K562 (cell line): ENCODE results near the gene IMPG1. TPM values are rescaled to one million over a fixed set of nuclear protein-coding genes. Genes with fewer than 3 reads are reported as not detected.

Source experiments
- ATAC-seq: fragments of 200-7000 bp; cut with Tn5 transposase; 3 replicates; pipeline ENCODE4 v1.9.1; 2020; ENCODE audit warnings: moderate library complexity
- BruUV-seq: library from RNA; stranded (reverse); fragments of 400-500 nt; replicated peaks from 2 replicates; lab custom pipeline; 2021; lab: Mats Ljungman, UMichigan
- CTCF ChIA-PET: fragments of 300-600 bp; formaldehyde crosslinking; extraction: SDS; loops from one replicate; lab custom pipeline; 2021; ENCODE audit warnings: low intra/inter-chr PET ratio; lab: Yijun Ruan, JAX
- POLR2A ChIA-PET: fragments of 300-600, 350-650 bp; sonication (Branson Sonifier 250); formaldehyde crosslinking; extraction: SDS; loops from one replicate; lab custom pipeline; 2021; ENCODE audit warnings: antibody characterized with exemption, inconsistent platforms; lab: Yijun Ruan, JAX
- DNase-seq, 4 experiments: peaks; one replicate each; pipeline versions ENCODE4 v3.0.0 to v3.0.0-alpha.2; 2011 to 2018; ENCODE audit warnings: low spot score in 3 of 4, mixed read lengths in 3 of 4; ENCODE audit errors: extremely low read depth in 1 of 4
- FAIRE-seq: peaks from 2 replicates; lab custom pipeline; 2011; peaks lifted over from hg19 to GRCh38; lab: Jason Lieb, UNC
- H2AFZ ChIP-seq: 2 replicates; pipeline ENCODE4 v1.6.0; 2011; ENCODE audit warnings: low read depth, low read length, control low read depth, inconsistent platforms
- H3K27ac ChIP-seq: fragments of 200-600 bp; 3 replicates; pipeline ENCODE4 v1.8.0; 2011; ENCODE audit warnings: low read depth, mild to moderate bottlenecking, control low read depth, inconsistent platforms, low read length, moderate library complexity, mixed read lengths; ENCODE audit errors: extremely low read depth
- H3K27me3 ChIP-seq, 2 experiments: fragments of 300-600 bp in 1 of 2; 2 replicates in 1 of 2; 3 replicates in 1 of 2; pipeline versions ENCODE4 v1.6.0 to v1.8.0; 2011; ENCODE audit warnings: inconsistent platforms in 2 of 2, low read length in 2 of 2, mild to moderate bottlenecking in 1 of 2, mixed read lengths in 1 of 2, moderate library complexity in 1 of 2; ENCODE audit not compliant: control insufficient read depth in 2 of 2, insufficient read depth in 2 of 2
- H3K36me3 ChIP-seq: fragments of 300-600 bp; 3 replicates; pipeline ENCODE4 v1.8.0; 2011; ENCODE audit warnings: mild to moderate bottlenecking, low read length, inconsistent platforms; ENCODE audit not compliant: control insufficient read depth, insufficient read depth
- H3K4me1 ChIP-seq, 2 experiments: fragments of 200-600 bp in 1 of 2; replicated peaks in 1 of 2; 2 replicates in 1 of 2; 3 replicates in 1 of 2; pipeline versions ENCODE4 v1.5.1 to v1.8.0; 2011; ENCODE audit warnings: inconsistent platforms in 2 of 2, low read length in 2 of 2, mild to moderate bottlenecking in 1 of 2, mixed read lengths in 1 of 2, moderate library complexity in 1 of 2; ENCODE audit not compliant: control insufficient read depth in 2 of 2, insufficient read depth in 2 of 2
- H3K4me2 ChIP-seq: 2 replicates; pipeline ENCODE4 v1.6.1; 2011; ENCODE audit warnings: low read length, control low read depth, inconsistent platforms, mixed read lengths; ENCODE audit not compliant: insufficient read depth
- H3K4me3 ChIP-seq: fragments of 200-600 bp; sonication (generic), shearing (Covaris generic); 2 replicates; pipeline ENCODE4 v1.5.1; 2016; ENCODE audit warnings: control low read depth, inconsistent platforms
- H3K79me2 ChIP-seq: fragments of 200-600 bp; 3 replicates; pipeline ENCODE4 v1.8.0; 2011; ENCODE audit warnings: low read length, inconsistent platforms; ENCODE audit not compliant: control insufficient read depth, insufficient read depth
- H3K9ac ChIP-seq, 2 experiments: 2 replicates each; pipeline versions ENCODE4 v1.6.0 to v1.6.1; 2011; ENCODE audit warnings: low read depth in 2 of 2, low read length in 2 of 2, control low read depth in 1 of 2, inconsistent platforms in 1 of 2, mild to moderate bottlenecking in 1 of 2, mixed read lengths in 1 of 2; ENCODE audit not compliant: insufficient read depth in 1 of 2
- H3K9me1 ChIP-seq: one replicate; pipeline ENCODE4 v1.6.0; 2011; ENCODE audit warnings: inconsistent platforms, mild to moderate bottlenecking, low read length, moderate library complexity; ENCODE audit not compliant: control insufficient read depth, insufficient read depth
- H3K9me3 ChIP-seq: replicated peaks from 2 replicates; pipeline ENCODE4 v1.5.1; 2011; ENCODE audit warnings: low read depth, low read length, inconsistent platforms; ENCODE audit not compliant: control insufficient read depth, insufficient read depth
- H4K20me1 ChIP-seq: replicated peaks from 2 replicates; pipeline ENCODE4 v1.6.1; 2011; ENCODE audit warnings: low read length, inconsistent platforms, mixed read lengths; ENCODE audit not compliant: control insufficient read depth, insufficient read depth
- ZNF764 ChIP-seq: fragments of 250-450 bp; sonication (Bioruptor Pico); IDR thresholded peaks from 2 replicates; pipeline ENCODE4 v1.4.0; 2020; ENCODE audit warnings: low read depth, mild to moderate bottlenecking, moderate library complexity
- WGBS: fragments of 100-300 bp; shearing (Covaris generic); methylation state at CpG from one replicate; pipeline ENCODE4 v1.1.6; 2016; ENCODE audit warnings: low coverage, mixed read lengths; ENCODE audit not compliant: insufficient coverage; ENCODE audit errors: missing lambda C conversion rate; 5-methylcytosine and 5-hydroxymethylcytosine counted together
- in situ Hi-C: fragments of 300-500 bp; cut with MboI; formaldehyde crosslinking; loops from 4 replicates; pipeline ENCODE4 v1.15.0; 2018; ENCODE audit warnings: inconsistent platforms, mixed read lengths
- intact Hi-C: fragments of 100-400 bp; cut with micrococcal nuclease; formaldehyde crosslinking; loops from 2 replicates; pipeline ENCODE4 v1.14.2; 2022
- polyA plus RNA-seq, 8 experiments: library from polyadenylated mRNA; depleted of rRNA in 4 of 8; stranded (reverse) in 5 of 8; unstranded in 3 of 8; fragments of >200 nt; fragmentation: Nextera tagmentation in 2 of 8; fragmentation: Illumina TruSeq in 1 of 8; extraction: Ambion mirVana in 2 of 8; extraction: Trizol in 1 of 8; gene quantifications; 2 replicates each; pipeline versions ENCODE4 v1.2.1 to v1.2.3, GENCODE V29; 2011 to 2014; ENCODE audit warnings: inconsistent platforms in 1 of 8, missing spikeins in 1 of 8
- total RNA-seq, 7 experiments: library from RNA; depleted of rRNA in 6 of 7; stranded (reverse); fragments of >200 nt in 6 of 7; fragmentation: Illumina TruSeq in 2 of 7; extraction: Trizol in 2 of 7; gene quantifications; 2 replicates each; pipeline versions ENCODE4 v1.2.1 to v1.2.3, GENCODE V29; 2011 to 2021; ENCODE audit warnings: low replicate concordance in 1 of 7
- TF ChIP-seq, protein P1 (sequence below): sonication (generic); formaldehyde crosslinking; IDR thresholded peaks from 2 replicates; pipeline ENCODE4 v1.8.1; 2023; ENCODE audit warnings: mild to moderate bottlenecking, missing genetic modification reagents
- TF ChIP-seq, protein P2 (sequence below), 3 experiments: IDR thresholded peaks in 2 of 3; conservative IDR thresholded peaks in 1 of 3; 2 replicates each; pipeline ENCODE4 v1.5.1; 2011 to 2012; ENCODE audit warnings: low read length in 3 of 3, mild to moderate bottlenecking in 3 of 3, control low read depth in 2 of 3, improper control_type of control experiment in 1 of 3, inconsistent platforms in 1 of 3, low read depth in 1 of 3, mixed read lengths in 1 of 3, moderate library complexity in 1 of 3; ENCODE audit not compliant: insufficient read depth in 2 of 3
- TF ChIP-seq, protein P3 (sequence below), 2 experiments: fragments of 450-650 bp; formaldehyde crosslinking in 1 of 2; IDR thresholded peaks; 2 replicates each; pipeline versions ENCODE4 v1.4.0 to v1.6.1; 2014 to 2020; ENCODE audit warnings: mild to moderate bottlenecking in 2 of 2, borderline replicate concordance in 1 of 2, low read depth in 1 of 2
- TF ChIP-seq, protein P4 (sequence below), 3 experiments: fragments of 200-800 bp in 1 of 3; sonication (Bioruptor generic) in 1 of 3; sonication (generic) in 1 of 3; formaldehyde crosslinking in 1 of 3; IDR thresholded peaks; 2 replicates each; pipeline versions ENCODE4 v1.6.1 to v1.8.0; 2016 to 2022; ENCODE audit warnings: mild to moderate bottlenecking in 2 of 3, missing compliant biosample characterization in 2 of 3, missing genetic modification characterization in 2 of 3, missing genetic modification reagents in 1 of 3

The IMPG1 gene
- total and polyA plus RNA-seq, 9 of the 15 experiments (the other 6 are each of a cell fraction or from before 2014, with no cell fraction given) = not detected

DNA sequence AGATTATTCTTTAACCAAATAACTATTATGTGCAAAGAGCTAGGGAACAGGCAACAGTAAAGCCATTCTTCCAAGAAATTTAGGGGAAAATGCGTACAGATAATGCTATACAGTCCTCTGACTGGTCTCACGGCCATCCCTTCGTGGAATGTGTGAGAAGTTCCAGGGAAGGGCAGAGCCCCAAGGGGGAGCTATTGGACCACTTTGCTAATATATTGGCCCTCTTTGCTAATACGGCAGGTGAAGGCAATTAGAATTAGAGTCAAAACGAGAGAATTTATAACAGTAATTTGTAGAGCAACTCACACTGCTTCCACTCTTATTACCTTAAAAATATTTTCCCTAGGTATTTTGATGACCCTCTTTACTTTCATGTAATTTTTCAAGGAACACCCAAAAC is 140.4 kb downstream of the IMPG1 start:
- no peak overlapping the region for H3K27ac ChIP-seq
- no peaks in the 10 kb centered on the region for H4K20me1 ChIP-seq
- H3K4me1 ChIP-seq = peaks cover 0 to 6% of the 10 kb centered on the region in 2 experiments; a peak in 2 of 5 replicates
- CTCF ChIA-PET = interaction anchor here (0.7 kb wide), 1 partner anchor 1525 kb away, joined by 3 read pairs; no protein-coding TSS in a partner anchor
- no peaks in the 10 kb centered on the region for H3K9me1 ChIP-seq
- in situ Hi-C loops = loop anchor here (25.0 kb wide), 1 partner anchor 1530 kb away; the partner anchor contains the start of gene HTR1B
- no peak overlapping the region for H2AFZ ChIP-seq
- FAIRE-seq (peak; percentile 26), DNase-seq (peak; percentile 13 to 54 (median 30)), ATAC-seq (peak; percentile 78)
- H3K9me3 ChIP-seq = no peaks in the 10 kb centered on the region
- H3K79me2 ChIP-seq = no peaks in the 10 kb centered on the region
- POLR2A ChIA-PET = no interaction called here
- 0% methylated on average over 5 of the region's 5 CpGs for WGBS
- H3K4me3 ChIP-seq = no peak overlapping the region
- BruUV-seq = no TSS peak
- no peaks in the 10 kb centered on the region for H3K27me3 ChIP-seq
- no peaks in the 10 kb centered on the region for H3K36me3 ChIP-seq
- intact Hi-C loops = loop anchor here (10.0 kb wide), 2 partner anchors 77 to 933 kb away; no protein-coding TSS in a partner anchor
- H3K4me2 ChIP-seq = no peak overlapping the region
- no peak overlapping the region for H3K9ac ChIP-seq
- TF ChIP-seq, protein P1, sequence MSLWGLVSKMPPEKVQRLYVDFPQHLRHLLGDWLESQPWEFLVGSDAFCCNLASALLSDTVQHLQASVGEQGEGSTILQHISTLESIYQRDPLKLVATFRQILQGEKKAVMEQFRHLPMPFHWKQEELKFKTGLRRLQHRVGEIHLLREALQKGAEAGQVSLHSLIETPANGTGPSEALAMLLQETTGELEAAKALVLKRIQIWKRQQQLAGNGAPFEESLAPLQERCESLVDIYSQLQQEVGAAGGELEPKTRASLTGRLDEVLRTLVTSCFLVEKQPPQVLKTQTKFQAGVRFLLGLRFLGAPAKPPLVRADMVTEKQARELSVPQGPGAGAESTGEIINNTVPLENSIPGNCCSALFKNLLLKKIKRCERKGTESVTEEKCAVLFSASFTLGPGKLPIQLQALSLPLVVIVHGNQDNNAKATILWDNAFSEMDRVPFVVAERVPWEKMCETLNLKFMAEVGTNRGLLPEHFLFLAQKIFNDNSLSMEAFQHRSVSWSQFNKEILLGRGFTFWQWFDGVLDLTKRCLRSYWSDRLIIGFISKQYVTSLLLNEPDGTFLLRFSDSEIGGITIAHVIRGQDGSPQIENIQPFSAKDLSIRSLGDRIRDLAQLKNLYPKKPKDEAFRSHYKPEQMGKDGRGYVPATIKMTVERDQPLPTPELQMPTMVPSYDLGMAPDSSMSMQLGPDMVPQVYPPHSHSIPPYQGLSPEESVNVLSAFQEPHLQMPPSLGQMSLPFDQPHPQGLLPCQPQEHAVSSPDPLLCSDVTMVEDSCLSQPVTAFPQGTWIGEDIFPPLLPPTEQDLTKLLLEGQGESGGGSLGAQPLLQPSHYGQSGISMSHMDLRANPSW = no peak
- TF ChIP-seq, protein P2, sequence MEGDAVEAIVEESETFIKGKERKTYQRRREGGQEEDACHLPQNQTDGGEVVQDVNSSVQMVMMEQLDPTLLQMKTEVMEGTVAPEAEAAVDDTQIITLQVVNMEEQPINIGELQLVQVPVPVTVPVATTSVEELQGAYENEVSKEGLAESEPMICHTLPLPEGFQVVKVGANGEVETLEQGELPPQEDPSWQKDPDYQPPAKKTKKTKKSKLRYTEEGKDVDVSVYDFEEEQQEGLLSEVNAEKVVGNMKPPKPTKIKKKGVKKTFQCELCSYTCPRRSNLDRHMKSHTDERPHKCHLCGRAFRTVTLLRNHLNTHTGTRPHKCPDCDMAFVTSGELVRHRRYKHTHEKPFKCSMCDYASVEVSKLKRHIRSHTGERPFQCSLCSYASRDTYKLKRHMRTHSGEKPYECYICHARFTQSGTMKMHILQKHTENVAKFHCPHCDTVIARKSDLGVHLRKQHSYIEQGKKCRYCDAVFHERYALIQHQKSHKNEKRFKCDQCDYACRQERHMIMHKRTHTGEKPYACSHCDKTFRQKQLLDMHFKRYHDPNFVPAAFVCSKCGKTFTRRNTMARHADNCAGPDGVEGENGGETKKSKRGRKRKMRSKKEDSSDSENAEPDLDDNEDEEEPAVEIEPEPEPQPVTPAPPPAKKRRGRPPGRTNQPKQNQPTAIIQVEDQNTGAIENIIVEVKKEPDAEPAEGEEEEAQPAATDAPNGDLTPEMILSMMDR (IDR thresholded peaks at IDR 0.05 in 2 of 3, conservative IDR thresholded peaks at IDR 0.05 in 1 of 3; ENCODE audit: insufficient read depth in 2 of 3, low read depth in 1 of 3, low read length in 3 of 3) = peak; percentile 46 to 68 (median 65); a peak in 5 of 6 replicates
- TF ChIP-seq, protein P3, sequence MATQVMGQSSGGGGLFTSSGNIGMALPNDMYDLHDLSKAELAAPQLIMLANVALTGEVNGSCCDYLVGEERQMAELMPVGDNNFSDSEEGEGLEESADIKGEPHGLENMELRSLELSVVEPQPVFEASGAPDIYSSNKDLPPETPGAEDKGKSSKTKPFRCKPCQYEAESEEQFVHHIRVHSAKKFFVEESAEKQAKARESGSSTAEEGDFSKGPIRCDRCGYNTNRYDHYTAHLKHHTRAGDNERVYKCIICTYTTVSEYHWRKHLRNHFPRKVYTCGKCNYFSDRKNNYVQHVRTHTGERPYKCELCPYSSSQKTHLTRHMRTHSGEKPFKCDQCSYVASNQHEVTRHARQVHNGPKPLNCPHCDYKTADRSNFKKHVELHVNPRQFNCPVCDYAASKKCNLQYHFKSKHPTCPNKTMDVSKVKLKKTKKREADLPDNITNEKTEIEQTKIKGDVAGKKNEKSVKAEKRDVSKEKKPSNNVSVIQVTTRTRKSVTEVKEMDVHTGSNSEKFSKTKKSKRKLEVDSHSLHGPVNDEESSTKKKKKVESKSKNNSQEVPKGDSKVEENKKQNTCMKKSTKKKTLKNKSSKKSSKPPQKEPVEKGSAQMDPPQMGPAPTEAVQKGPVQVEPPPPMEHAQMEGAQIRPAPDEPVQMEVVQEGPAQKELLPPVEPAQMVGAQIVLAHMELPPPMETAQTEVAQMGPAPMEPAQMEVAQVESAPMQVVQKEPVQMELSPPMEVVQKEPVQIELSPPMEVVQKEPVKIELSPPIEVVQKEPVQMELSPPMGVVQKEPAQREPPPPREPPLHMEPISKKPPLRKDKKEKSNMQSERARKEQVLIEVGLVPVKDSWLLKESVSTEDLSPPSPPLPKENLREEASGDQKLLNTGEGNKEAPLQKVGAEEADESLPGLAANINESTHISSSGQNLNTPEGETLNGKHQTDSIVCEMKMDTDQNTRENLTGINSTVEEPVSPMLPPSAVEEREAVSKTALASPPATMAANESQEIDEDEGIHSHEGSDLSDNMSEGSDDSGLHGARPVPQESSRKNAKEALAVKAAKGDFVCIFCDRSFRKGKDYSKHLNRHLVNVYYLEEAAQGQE (IDR thresholded peaks at IDR 0.05; ENCODE audit: borderline replicate concordance) = peak; percentile 16; the same call in 1 of the 2 replicates
- TF ChIP-seq, protein P3 (CRISPR knock-in tag; IDR thresholded peaks at IDR 0.05; ENCODE audit: low read depth) = no peak
- TF ChIP-seq ZNF764 = no peak
- TF ChIP-seq, protein P4, sequence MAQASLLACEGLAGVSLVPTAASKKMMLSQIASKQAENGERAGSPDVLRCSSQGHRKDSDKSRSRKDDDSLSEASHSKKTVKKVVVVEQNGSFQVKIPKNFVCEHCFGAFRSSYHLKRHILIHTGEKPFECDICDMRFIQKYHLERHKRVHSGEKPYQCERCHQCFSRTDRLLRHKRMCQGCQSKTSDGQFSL (CRISPR knock-in tag; IDR thresholded peaks at IDR 0.05) = no peak
- TF ChIP-seq, protein P4 (tag; IDR thresholded peaks at IDR 0.05) = no peak
